SU-DHL-6 (cell line): Measurements from ENCODE around the gene CDKAL1.

Experiments
- CTCF ChIP-seq: fragments of 200-600 bp; sonication (generic); IDR thresholded peaks from one replicate; pipeline ENCODE4 v1.5.1; 2017; ENCODE audit warnings: antibody characterized with exemption, mild to moderate bottlenecking, low read length, moderate library complexity; ENCODE audit not compliant: insufficient read depth, poor library complexity, severe bottlenecking
- EZH2phosphoT487 ChIP-seq: fragments of 200-600 bp; sonication (generic), shearing (Covaris generic); conservative IDR thresholded peaks from 2 replicates; pipeline ENCODE4 v1.6.1; 2018; ENCODE audit warnings: mild to moderate bottlenecking, antibody characterized with exemption, low read length, moderate library complexity, mixed read lengths

GRCh38 chr6:21123507-21124436, 589.5 kb downstream of the CDKAL1 start:
- TF ChIP-seq CTCF (no peak), EZH2phosphoT487 (no peak)
